Motor neuron (in vitro differentiated cells): Measurements from ENCODE around the gene MYBPC3. TPM values are rescaled to one million over a fixed set of nuclear protein-coding genes. Genes with fewer than 3 reads are reported as not detected.
"Not testable (repeated sequence)": the region's sequence is repeated elsewhere in the genome, so short reads cannot be mapped to it uniquely, and the experiment has no call there.

Source experiments
- ATAC-seq, 8 experiments: fragments of 200-7000 bp; cut with Tn5 transposase; replicated peaks in 6 of 8; 2 replicates each; pipeline ENCODE4 v1.8.0; 2021; ENCODE audit warnings: mild to moderate bottlenecking in 8 of 8, moderate library complexity in 8 of 8
- H3K27ac ChIP-seq, 2 donors: fragments of 250-450 bp; sonication (Bioruptor Pico); 2 replicates each; pipeline ENCODE4 v1.9.0; 2021; ENCODE audit warnings: antibody characterized with exemption in 2 of 2, mild to moderate bottlenecking in 2 of 2, moderate library complexity in 1 of 2
- H3K4me1 ChIP-seq, 2 donors: fragments of 250-450 bp; sonication (Bioruptor Pico); replicated peaks in 1 of 2; 2 replicates each; pipeline ENCODE4 v1.6.1; 2021; ENCODE audit warnings: antibody characterized with exemption in 2 of 2, mild to moderate bottlenecking in 2 of 2, moderate library complexity in 1 of 2
- H3K4me3 ChIP-seq, 5 donors: fragments of 250-450 bp; sonication (Bioruptor Pico); 2 replicates each; pipeline ENCODE4 v1.9.0; 2021; ENCODE audit warnings: antibody characterized with exemption in 5 of 5, mild to moderate bottlenecking in 5 of 5, moderate library complexity in 4 of 5
- WGBS, 10 experiments: fragments of 450-650 bp; shearing (Covaris generic); methylation state at CpG; one replicate each; pipeline ENCODE4 v1.0.0; 2022; 5-methylcytosine and 5-hydroxymethylcytosine counted together
- in situ Hi-C, 9 experiments: fragments of 400-800 bp; cut with MboI; loops; one replicate each; pipeline ENCODE4 v1.15.0; 2021; ENCODE audit warnings: low sequenced_read_pairs in 9 of 9, low pct_unique_long_range_greater_than_20kb in 2 of 9; ENCODE audit not compliant: unreplicated experiment in 9 of 9
- total RNA-seq, 8 experiments: library from RNA; unstranded; fragments of 300-600 nt; gene quantifications; 2 replicates each; pipeline versions ENCODE4 v1.2.3 to v1.2.4, GENCODE V29; 2022

Gene MYBPC3
- total RNA-seq, 8 experiments from 2014 or later, result 0.04 to 0.09 (median 0.05) TPM; not detected in 5

- in situ Hi-C loops, result no loop called here
- WGBS, 10 experiments, result 81 to 95% (median 88%) methylated on average over 3 to 12 of the region's 29 CpGs; no CpG with 5 or more reads in 4 of the 10 experiments
- no peak overlapping the region for H3K27ac ChIP-seq
- H3K4me1 ChIP-seq, result no peaks in the 10 kb centered on the region
- no peak overlapping the region for H3K4me3 ChIP-seq
- no peak for ATAC-seq
Measured at GRCh38 chr11:47328449-47329390, 23.8 kb downstream of the MYBPC3 start.

- in situ Hi-C loops, result no loop called here
- H3K4me3 ChIP-seq, result no peak overlapping the region
- no peak overlapping the region for H3K27ac ChIP-seq
- H3K4me1 ChIP-seq, result no peaks in the 10 kb centered on the region
- no peak for ATAC-seq
- 80 to 93% (median 83%) methylated on average over 1 to 4 of the region's 5 CpGs; no CpG with 5 or more reads in 7 of the 10 experiments for WGBS, 10 experiments
Measured at GRCh38 chr11:47327949-47328348, 24.6 kb downstream of the MYBPC3 start.

GRCh38 chr11:47327025-47327424 lies 25.5 kb downstream of the MYBPC3 start:
- no peak for ATAC-seq
- H3K27ac ChIP-seq, result no peak overlapping the region

GRCh38 chr11:47326198-47326597 lies 26.3 kb downstream of the MYBPC3 start:
- ATAC-seq, result no peak
- Histone ChIP-seq H3K27ac (no peak overlapping the region), H3K4me3 (no peak overlapping the region), H3K4me1 (no peaks in the 10 kb centered on the region)
- in situ Hi-C loops, result no loop called here
- WGBS, 10 experiments, result 83 to 100% (median 93%) methylated on average over 1 to 5 of the region's 12 CpGs; no CpG with 5 or more reads in 4 of the 10 experiments

More at GRCh38 chr11:47327025-47327424, 25.5 kb downstream of the MYBPC3 start:
- Histone ChIP-seq H3K4me3 (no peak overlapping the region), H3K4me1 (no peaks in the 10 kb centered on the region)
- WGBS, 10 experiments, result 80 to 100% (median 87%) methylated on average over 1 to 6 of the region's 13 CpGs; no CpG with 5 or more reads in 4 of the 10 experiments
- in situ Hi-C loops, result no loop called here

DNA sequence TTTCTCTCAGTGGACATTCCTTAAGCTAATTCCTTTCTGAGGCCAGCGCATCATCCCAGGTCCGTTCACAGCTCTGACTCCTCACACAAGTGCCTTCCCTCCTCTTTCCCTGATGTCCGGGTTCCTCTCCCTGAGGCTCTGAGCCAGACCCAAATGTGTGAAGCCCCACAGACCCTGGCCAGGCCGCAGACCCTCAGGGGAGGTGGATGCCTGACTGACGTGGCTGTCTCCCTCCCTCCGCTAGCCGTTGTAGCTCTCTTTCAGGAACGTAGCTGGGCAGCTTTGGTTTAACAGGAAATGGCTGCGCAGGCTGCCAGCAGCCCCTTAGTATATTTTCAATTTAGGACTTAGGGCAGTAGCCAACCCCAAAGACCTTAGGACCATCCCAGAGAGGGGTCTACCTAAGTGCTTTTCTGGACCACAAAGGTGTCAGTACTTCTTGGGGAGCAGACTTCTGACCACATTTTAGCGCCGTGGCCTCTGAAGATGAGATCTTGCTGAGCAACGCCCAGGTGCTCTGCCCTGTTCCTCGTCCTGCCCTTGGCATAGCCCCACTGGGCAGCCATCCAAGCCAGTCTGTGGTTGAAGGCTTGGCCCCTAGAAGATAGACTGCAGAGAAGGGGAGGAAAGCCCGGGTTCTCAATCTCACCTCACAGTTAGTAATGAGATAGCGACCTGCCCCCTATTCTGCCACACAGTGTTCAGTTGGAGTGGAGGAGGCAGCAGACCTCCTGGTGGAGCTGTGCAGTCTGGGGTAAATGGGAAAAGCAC lies 27.0 kb downstream of the MYBPC3 start:
- no peak for ATAC-seq
- no peak overlapping the region for H3K4me3 ChIP-seq
- WGBS, 10 experiments, result 40 to 100% (median 94%) methylated on average over 1 to 11 of the region's 15 CpGs
- H3K27ac ChIP-seq, result no peak overlapping the region
- in situ Hi-C loops, result no loop called here
- H3K4me1 ChIP-seq, result no peaks in the 10 kb centered on the region

DNA sequence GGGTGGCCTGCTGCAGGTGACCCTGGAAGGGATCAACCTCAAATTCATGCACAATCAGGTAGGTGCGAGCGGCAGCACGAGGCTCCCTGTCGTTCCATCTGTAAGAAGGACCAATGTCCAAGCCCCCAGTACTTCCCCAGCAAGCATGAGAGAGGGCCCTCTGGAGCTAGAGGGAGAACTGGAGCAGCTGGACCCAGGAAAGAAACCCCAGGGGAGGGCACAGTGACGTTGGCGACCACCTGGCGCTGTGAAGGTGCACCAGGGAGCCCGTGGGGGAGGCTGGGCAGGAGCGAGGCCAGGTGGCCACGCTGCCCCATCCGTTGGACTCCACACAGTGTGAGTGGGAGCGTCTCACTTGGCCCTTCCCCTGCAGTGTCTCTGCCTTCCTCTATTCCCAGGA lies 28.0 kb downstream of the MYBPC3 start:
- 85 to 100% (median 100%) methylated on average over 2 to 6 of the region's 12 CpGs; no CpG with 5 or more reads in 5 of the 10 experiments for WGBS, 10 experiments
- H3K4me3 ChIP-seq, result no peak overlapping the region
- H3K27ac ChIP-seq, result no peak overlapping the region
- H3K4me1 ChIP-seq, result no peaks in the 10 kb centered on the region
- in situ Hi-C loops, result no loop called here
- no peak for ATAC-seq

- in situ Hi-C loops, result no loop called here
- ATAC-seq, result no peak
- 83 to 100% (median 98%) methylated on average over 1 to 2 of the region's 2 CpGs; no CpG with 5 or more reads in 2 of the 10 experiments for WGBS, 10 experiments
- Histone ChIP-seq H3K4me3 (no peak overlapping the region), H3K4me1 (no peaks in the 10 kb centered on the region), H3K27ac (no peak overlapping the region)
Measured at GRCh38 chr11:47318166-47318565, 34.3 kb downstream of the MYBPC3 start.

- WGBS, 10 experiments, result 60 to 100% (median 100%) methylated on average over 1 to 5 of the region's 5 CpGs; no CpG with 5 or more reads in 1 of the 10 experiments
- in situ Hi-C loops, result no loop called here
- Histone ChIP-seq H3K27ac (no peak overlapping the region), H3K4me1 (no peaks in the 10 kb centered on the region), H3K4me3 (no peak overlapping the region)
- no peak for ATAC-seq
Measured at GRCh38 chr11:47317064-47317828, 35.3 kb downstream of the MYBPC3 start.

- ATAC-seq, in situ Hi-C loops, H3K4me1 ChIP-seq, H3K27ac ChIP-seq, H3K4me3 ChIP-seq: not testable (repeated sequence)
- WGBS, 10 experiments, result 83 to 100% (median 94%) methylated on average over 1 to 7 of the region's 8 CpGs; no CpG with 5 or more reads in 3 of the 10 experiments
Measured at GRCh38 chr11:47316501-47316900, 36.0 kb downstream of the MYBPC3 start.

GRCh38 chr11:47314992-47315391 lies 37.5 kb downstream of the MYBPC3 start:
- in situ Hi-C loops, result no loop called here
- ATAC-seq, result no peak

DNA sequence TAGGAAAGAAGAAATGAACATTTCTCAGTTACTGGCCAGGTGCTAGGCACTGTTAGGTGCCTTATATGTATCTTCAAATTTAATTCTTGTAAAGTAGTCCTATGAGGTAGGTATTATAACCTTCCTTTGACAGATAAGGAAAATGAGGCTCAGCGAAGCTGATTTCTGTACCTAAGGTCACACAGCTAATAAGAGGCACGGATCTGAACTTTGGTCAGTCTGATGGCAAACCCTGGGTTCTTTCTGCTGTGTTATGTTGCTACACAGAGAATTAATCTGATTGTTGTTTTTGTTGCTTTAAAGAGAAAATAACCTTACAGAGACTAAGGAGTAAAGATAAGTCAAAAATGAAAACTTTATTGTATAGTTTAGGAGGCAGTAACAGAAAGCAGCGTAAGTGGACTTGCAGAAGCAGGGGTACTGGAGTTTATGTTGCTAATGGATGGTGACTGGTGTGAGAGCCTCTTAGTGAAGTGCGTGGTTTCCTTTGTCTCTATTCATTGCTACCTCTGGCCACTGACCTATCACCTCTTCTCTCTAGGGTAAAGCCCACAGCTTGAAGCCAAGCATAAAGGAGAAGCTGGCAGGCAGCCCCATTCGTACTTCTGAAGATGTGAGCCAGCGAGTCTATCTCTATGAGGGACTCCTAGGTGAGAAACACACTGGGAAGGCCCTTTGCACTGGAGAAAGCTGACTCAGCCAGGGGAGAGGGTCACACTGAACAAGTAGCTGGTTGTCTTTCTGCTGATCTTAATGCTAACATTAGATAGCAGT lies 44.3 kb downstream of the MYBPC3 start:
- Histone ChIP-seq H3K4me3 (no peak overlapping the region), H3K27ac (no peak overlapping the region), H3K4me1 (no peaks in the 10 kb centered on the region)
- ATAC-seq, result no peak
- WGBS, 10 experiments, result 65 to 100% (median 76%) methylated on average over 1 to 5 of the region's 6 CpGs; no CpG with 5 or more reads in 1 of the 10 experiments
- in situ Hi-C loops, result no loop called here

More at GRCh38 chr11:47314992-47315391, 37.5 kb downstream of the MYBPC3 start:
- Histone ChIP-seq H3K4me3 (no peak overlapping the region), H3K27ac (no peak overlapping the region), H3K4me1 (no peaks in the 10 kb centered on the region)
- 0 to 100% (median 100%) methylated on average over 1 to 5 of the region's 5 CpGs; no CpG with 5 or more reads in 1 of the 10 experiments for WGBS, 10 experiments

DNA sequence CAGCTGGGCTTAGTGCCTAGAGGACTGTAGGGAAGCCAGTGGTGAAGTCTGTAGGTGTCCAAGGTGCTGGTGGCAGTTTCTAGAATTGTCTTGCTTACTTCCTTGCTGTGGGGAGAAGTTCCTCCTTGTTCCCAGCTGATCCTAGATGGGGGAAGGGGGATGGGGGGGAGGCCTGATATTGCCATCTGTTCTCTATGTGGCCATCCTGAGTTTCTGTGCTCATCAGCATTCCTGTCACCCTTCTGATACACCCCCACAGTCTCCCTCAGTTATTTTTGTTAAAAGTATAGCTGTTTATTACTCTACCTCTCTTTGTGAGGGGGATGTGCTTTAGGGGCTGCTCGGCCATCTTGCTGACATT lies 46.0 kb downstream of the MYBPC3 start:
- H3K27ac ChIP-seq, result no peak overlapping the region
- in situ Hi-C loops, result no loop called here
- H3K4me1 ChIP-seq, result no peaks in the 10 kb centered on the region
- H3K4me3 ChIP-seq, result no peak overlapping the region
- ATAC-seq, result no peak
- WGBS, 10 experiments, result 50 to 100% (median 78%) methylated on average over 1 of the region's 1 CpG; no CpG with 5 or more reads in 5 of the 10 experiments
